Measurements from ENCODE around the gene HKDC1. TPM values are rescaled to one million over a fixed set of nuclear protein-coding genes. Genes with fewer than 3 reads are reported as not detected.

Gene HKDC1
- total RNA-seq, 2 donors from 2014 or later: 0.41 to 0.46 TPM

- DNase-seq (ENCODE audit: low spot score in 2 of 2) (no peak), ATAC-seq (no peak)
- Mint-ChIP-seq H3K36me3 (peaks cover 7 to 11% of the 10 kb centered on the region in 2 donors), H3K9me3 (no peaks in the 10 kb centered on the region), H3K27ac (peak overlapping the region in 1 of 2 donors; percentile 17)
These were observed 9.0 kb upstream of the HKDC1 start for GRCh38 chr10:69211104-69211503.

- peaks cover 7 to 11% of the 10 kb centered on the region in 2 donors for H3K36me3 Mint-ChIP-seq
- no peak overlapping the region for H3K27ac Mint-ChIP-seq
These were observed 8.6 kb upstream of the HKDC1 start for GRCh38 chr10:69211524-69211923.

GRCh38 chr10:69213591-69214311 lies 6.4 kb upstream of the HKDC1 start:
- no peaks in the 10 kb centered on the region for H3K9me3 Mint-ChIP-seq
- ATAC-seq: peak in 1 of 2 donors; percentile 6

More at GRCh38 chr10:69211524-69211923, 8.6 kb upstream of the HKDC1 start:
- H3K9me3 Mint-ChIP-seq: no peaks in the 10 kb centered on the region
- DNase-seq (ENCODE audit: low spot score in 2 of 2) (no peak), ATAC-seq (no peak)

GRCh38 chr10:69214666-69215131 lies 5.4 kb upstream of the HKDC1 start:
- Mint-ChIP-seq H3K36me3 (no peaks in the 10 kb centered on the region), H3K27ac (peak overlapping the region in 1 of 2 donors; percentile 52)
- ATAC-seq: peak; percentile 36 to 42

More at GRCh38 chr10:69213591-69214311, 6.4 kb upstream of the HKDC1 start:
- H3K36me3 Mint-ChIP-seq: no peaks in the 10 kb centered on the region
- no peak overlapping the region for H3K27ac Mint-ChIP-seq
- no peak for DNase-seq (ENCODE audit: low spot score in 2 of 2)

GRCh38 chr10:69215405-69216171 lies 4.5 kb upstream of the HKDC1 start:
- Mint-ChIP-seq H3K9me3 (no peaks in the 10 kb centered on the region), H3K36me3 (no peaks in the 10 kb centered on the region), H3K27ac (peak overlapping the region in 1 of 2 donors; percentile 52)
- peak; percentile 73 to 86 for ATAC-seq
- no peak for DNase-seq (ENCODE audit: low spot score in 2 of 2)

More at GRCh38 chr10:69214666-69215131, 5.4 kb upstream of the HKDC1 start:
- DNase-seq (ENCODE audit: low spot score in 2 of 2): no peak
- no peaks in the 10 kb centered on the region for H3K9me3 Mint-ChIP-seq

- DNase-seq (ENCODE audit: low spot score in 2 of 2) (no peak), ATAC-seq (no peak)
- Mint-ChIP-seq H3K9me3 (no peaks in the 10 kb centered on the region), H3K36me3 (no peaks in the 10 kb centered on the region), H3K27ac (no peak overlapping the region)
These were observed 3.5 kb upstream of the HKDC1 start for GRCh38 chr10:69216577-69217118.

- ATAC-seq (no peak), DNase-seq (ENCODE audit: low spot score in 2 of 2) (no peak)
- Mint-ChIP-seq H3K27ac (no peak overlapping the region), H3K9me3 (no peaks in the 10 kb centered on the region), H3K36me3 (no peaks in the 10 kb centered on the region)
These were observed 2.9 kb upstream of the HKDC1 start for GRCh38 chr10:69217119-69217754.

GRCh38 chr10:69218831-69219230 lies 1.3 kb upstream of the HKDC1 start:
- ATAC-seq (no peak), DNase-seq (ENCODE audit: low spot score in 2 of 2) (no peak)
- no peak overlapping the region for H3K27ac Mint-ChIP-seq
- no peaks in the 10 kb centered on the region for H3K9me3 Mint-ChIP-seq
- H3K36me3 Mint-ChIP-seq: no peaks in the 10 kb centered on the region

GRCh38 chr10:69220507-69220906 lies 375 bp downstream of the HKDC1 start:
- Mint-ChIP-seq H3K36me3 (no peaks in the 10 kb centered on the region), H3K27ac (no peak overlapping the region), H3K9me3 (no peaks in the 10 kb centered on the region)
- no peak for DNase-seq (ENCODE audit: low spot score in 2 of 2)
- ATAC-seq: no peak

- peak; percentile 74 to 90 for DNase-seq (ENCODE audit: low spot score in 2 of 2)
- Mint-ChIP-seq H3K36me3 (no peaks in the 10 kb centered on the region), H3K9me3 (no peaks in the 10 kb centered on the region), H3K27ac (peak overlapping the region; percentile 67 to 90)
- ATAC-seq: peak; percentile 95 to 99
These were observed 2.3 kb downstream of the HKDC1 start for GRCh38 chr10:69222157-69223027.

- Mint-ChIP-seq H3K36me3 (no peaks in the 10 kb centered on the region), H3K9me3 (no peaks in the 10 kb centered on the region), H3K27ac (peak overlapping the region; percentile 67 to 90)
- DNase-seq (ENCODE audit: low spot score in 2 of 2) (no peak), ATAC-seq (no peak)
These were observed 2.9 kb downstream of the HKDC1 start for GRCh38 chr10:69223028-69223342.

- H3K9me3 Mint-ChIP-seq: no peaks in the 10 kb centered on the region
- no peaks in the 10 kb centered on the region for H3K36me3 Mint-ChIP-seq
- ATAC-seq (no peak), DNase-seq (ENCODE audit: low spot score in 2 of 2) (no peak)
- H3K27ac Mint-ChIP-seq: peak overlapping the region in 1 of 2 donors; percentile 24
These were observed 4.9 kb downstream of the HKDC1 start for GRCh38 chr10:69224862-69225657.

- no peak for DNase-seq (ENCODE audit: low spot score in 2 of 2)
- no peak overlapping the region for H3K27ac Mint-ChIP-seq
- ATAC-seq: no peak
- H3K9me3 Mint-ChIP-seq: no peaks in the 10 kb centered on the region
- no peaks in the 10 kb centered on the region for H3K36me3 Mint-ChIP-seq
These were observed 5.5 kb downstream of the HKDC1 start for GRCh38 chr10:69225681-69226080.

- H3K36me3 Mint-ChIP-seq: no peaks in the 10 kb centered on the region
- ATAC-seq: no peak
- no peak for DNase-seq (ENCODE audit: low spot score in 2 of 2)
- H3K27ac Mint-ChIP-seq: no peak overlapping the region
- H3K9me3 Mint-ChIP-seq: no peaks in the 10 kb centered on the region
These were observed 6.9 kb downstream of the HKDC1 start for GRCh38 chr10:69226919-69227450.

GRCh38 chr10:69228151-69228550 lies 8.0 kb downstream of the HKDC1 start:
- Mint-ChIP-seq H3K36me3 (no peaks in the 10 kb centered on the region), H3K9me3 (no peaks in the 10 kb centered on the region), H3K27ac (peak overlapping the region; percentile 63 to 85)
- DNase-seq (ENCODE audit: low spot score in 2 of 2) (no peak), ATAC-seq (no peak)
